Measurements from ENCODE around the gene KATNBL1. TPM values are rescaled to one million over a fixed set of nuclear protein-coding genes. Genes with fewer than 3 reads are reported as not detected.

KATNBL1 gene, protein sequence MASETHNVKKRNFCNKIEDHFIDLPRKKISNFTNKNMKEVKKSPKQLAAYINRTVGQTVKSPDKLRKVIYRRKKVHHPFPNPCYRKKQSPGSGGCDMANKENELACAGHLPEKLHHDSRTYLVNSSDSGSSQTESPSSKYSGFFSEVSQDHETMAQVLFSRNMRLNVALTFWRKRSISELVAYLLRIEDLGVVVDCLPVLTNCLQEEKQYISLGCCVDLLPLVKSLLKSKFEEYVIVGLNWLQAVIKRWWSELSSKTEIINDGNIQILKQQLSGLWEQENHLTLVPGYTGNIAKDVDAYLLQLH
- total RNA-seq, result 10 to 100 TPM; 35.8 to 96.2 (median 74.3) TPM

DNA sequence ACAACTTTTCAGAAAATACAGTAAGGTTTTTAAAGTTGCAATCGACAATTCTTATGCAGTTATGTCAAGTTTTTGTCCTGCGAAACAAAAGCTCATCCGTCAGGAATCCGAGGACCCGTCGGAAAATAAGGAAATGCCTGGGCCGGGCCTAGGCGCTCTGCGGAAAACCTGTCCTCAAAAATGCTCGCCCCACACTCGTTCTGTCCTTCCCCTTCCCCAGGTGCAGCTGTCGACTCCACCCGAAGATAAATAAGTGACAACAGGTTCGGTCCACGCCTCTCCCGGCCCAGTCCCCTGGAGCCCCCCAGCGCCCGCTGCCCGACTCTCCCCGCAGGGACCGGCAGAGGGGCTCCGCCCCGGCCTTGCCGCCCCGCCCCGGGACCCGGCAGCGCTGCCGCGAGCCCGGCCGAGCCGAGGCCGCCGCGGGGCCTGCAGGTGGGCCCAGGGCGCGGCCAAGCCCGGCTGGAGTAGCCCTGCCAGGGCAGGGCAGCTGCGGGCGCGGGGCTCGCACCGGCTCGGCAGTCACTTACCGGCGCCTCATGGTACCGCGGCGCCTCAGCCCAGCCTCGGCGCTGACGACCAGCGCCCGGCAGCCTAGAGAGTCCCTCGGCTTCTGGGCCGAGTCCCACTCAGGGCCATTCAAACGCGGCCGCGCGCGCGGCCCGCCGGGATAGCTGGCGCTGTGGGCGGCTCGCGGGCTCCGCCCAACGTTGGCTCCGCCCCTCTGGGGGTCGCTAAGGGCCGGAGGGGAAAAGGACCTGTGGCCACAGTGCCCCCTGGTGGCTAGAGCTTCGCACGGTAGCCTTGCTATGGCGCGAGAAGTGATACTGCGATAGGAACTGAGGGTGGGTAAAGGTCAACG is at the start of gene KATNBL1:
TSS of gene KATNBL1 (minus strand) at position 676 of the 862 bp plus-strand sequence. CDS start 46,420 bp downstream, outside the sequence.
- peak in 3 of 4 donors; percentile 83 to 86 (median 85) for TF ChIP-seq POLR2A (IDR thresholded peaks at IDR 0.05)
- TF ChIP-seq, protein P1, sequence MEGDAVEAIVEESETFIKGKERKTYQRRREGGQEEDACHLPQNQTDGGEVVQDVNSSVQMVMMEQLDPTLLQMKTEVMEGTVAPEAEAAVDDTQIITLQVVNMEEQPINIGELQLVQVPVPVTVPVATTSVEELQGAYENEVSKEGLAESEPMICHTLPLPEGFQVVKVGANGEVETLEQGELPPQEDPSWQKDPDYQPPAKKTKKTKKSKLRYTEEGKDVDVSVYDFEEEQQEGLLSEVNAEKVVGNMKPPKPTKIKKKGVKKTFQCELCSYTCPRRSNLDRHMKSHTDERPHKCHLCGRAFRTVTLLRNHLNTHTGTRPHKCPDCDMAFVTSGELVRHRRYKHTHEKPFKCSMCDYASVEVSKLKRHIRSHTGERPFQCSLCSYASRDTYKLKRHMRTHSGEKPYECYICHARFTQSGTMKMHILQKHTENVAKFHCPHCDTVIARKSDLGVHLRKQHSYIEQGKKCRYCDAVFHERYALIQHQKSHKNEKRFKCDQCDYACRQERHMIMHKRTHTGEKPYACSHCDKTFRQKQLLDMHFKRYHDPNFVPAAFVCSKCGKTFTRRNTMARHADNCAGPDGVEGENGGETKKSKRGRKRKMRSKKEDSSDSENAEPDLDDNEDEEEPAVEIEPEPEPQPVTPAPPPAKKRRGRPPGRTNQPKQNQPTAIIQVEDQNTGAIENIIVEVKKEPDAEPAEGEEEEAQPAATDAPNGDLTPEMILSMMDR (IDR thresholded peaks at IDR 0.05), result peak; percentile 93 to 97 (median 96)
- H3K4me3 ChIP-seq, result peak within 1 kb of the TSS; percentile 46 to 75 (median 74)
- intact Hi-C loops (cut with DNase I), result loop anchor here (5.0 to 10.0 kb wide), 2 partner anchors 105 to 142 kb away; partner anchors contain the start of genes EMC7 and PGBD4
- peaks cover 0 to 8% (median 0%) of the 10 kb centered on the region in 3 donors for H3K36me3 ChIP-seq
- WGBS, 2 donors, result 0% methylated on average over 13 of the region's 81 CpGs
- H3K27ac ChIP-seq, result peak within 1 kb of the TSS; percentile 88 to 97 (median 94)
- peaks cover 9 to 23% (median 11%) of the 10 kb centered on the region in 3 donors for H3K4me1 ChIP-seq
- no peaks in the 10 kb centered on the region for H3K9me3 ChIP-seq
- peak; percentile 61 for DNase-seq
- no peaks in the 10 kb centered on the region for H3K27me3 ChIP-seq

DNA sequence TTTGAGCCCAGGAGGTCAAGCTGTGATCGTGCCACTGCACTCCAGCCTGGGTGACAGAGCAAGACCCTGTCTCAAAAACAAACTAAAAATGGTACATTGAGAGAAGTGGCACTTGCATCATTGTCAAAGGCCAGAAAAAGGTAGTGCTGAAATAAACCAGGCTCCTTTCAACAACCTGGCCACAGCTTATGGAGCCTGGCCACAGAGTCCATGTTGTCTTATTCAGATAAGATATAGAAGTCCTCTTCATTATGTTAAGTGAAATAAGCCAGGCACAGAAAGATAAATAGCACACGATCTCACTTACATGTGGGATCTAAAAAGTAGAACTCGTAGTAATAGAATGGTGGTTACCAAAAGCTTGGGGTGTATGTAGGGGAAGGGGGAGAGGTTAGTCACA is 49.7 kb upstream of the KATNBL1 start:
- 93 to 97% methylated on average over 3 of the region's 3 CpGs for WGBS, 2 donors
- Histone ChIP-seq H3K27me3 (no peaks in the 10 kb centered on the region), H3K4me1 (no peaks in the 10 kb centered on the region), H3K27ac (no peak overlapping the region), H3K36me3 (peaks cover 0 to 75% (median 7%) of the 10 kb centered on the region in 3 donors), H3K9me3 (no peaks in the 10 kb centered on the region), H3K4me3 (no peak overlapping the region)
- TF ChIP-seq POLR2A (IDR thresholded peaks at IDR 0.05), result no peak
- TF ChIP-seq, protein P1 (IDR thresholded peaks at IDR 0.05), result no peak
- no peak for DNase-seq
- intact Hi-C loops (cut with DNase I), result no loop called here

DNA sequence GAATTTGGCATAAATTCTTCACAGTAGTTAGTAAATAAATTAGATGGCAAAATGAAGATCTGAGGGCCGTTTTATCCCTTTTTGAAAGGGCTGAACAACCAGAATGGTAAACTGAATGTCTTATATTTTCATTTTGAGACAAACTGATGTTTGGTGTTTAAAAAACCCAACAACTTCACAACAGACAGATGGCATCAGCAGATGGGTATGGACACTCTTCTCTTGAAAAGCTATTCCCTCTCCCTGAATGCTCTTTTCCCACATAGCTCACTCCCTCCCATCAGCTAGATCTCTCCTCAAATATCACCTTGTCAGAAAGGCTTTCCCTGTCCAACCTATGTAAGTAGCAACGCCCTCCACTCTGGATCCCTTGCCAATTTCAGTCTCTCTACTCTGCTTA is 48.3 kb upstream of the KATNBL1 start:
- Histone ChIP-seq H3K4me3 (no peak overlapping the region), H3K27ac (no peak overlapping the region), H3K4me1 (no peaks in the 10 kb centered on the region), H3K9me3 (no peaks in the 10 kb centered on the region), H3K27me3 (no peaks in the 10 kb centered on the region), H3K36me3 (peaks cover 0 to 88% (median 16%) of the 10 kb centered on the region in 3 donors)
- TF ChIP-seq, protein P1 (IDR thresholded peaks at IDR 0.05), result no peak
- no peak for TF ChIP-seq POLR2A (IDR thresholded peaks at IDR 0.05)
- WGBS, 2 donors, result 88 to 95% methylated on average over 2 of the region's 2 CpGs
- DNase-seq, result no peak
- intact Hi-C loops (cut with DNase I), result no loop called here

DNA sequence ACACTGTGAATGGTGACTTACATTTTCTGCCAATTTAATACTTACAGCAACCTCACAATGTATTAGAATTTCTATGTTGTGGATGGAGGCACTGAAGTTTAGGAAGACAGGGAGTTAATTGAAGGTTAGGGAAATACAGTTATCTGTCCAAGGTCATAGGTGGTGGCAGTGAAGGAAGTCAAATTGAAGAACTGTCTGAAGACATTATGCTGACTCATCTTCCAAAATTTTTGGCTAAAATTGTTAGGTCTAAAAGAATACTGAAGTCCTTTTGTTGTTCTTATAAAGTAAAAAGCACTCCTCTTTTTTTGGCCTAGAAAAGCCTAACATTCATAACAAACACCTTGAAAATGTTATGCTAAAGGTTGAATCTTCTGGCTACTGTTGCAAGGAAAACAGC is 42.6 kb upstream of the KATNBL1 start:
- Histone ChIP-seq H3K9me3 (no peaks in the 10 kb centered on the region), H3K27me3 (no peaks in the 10 kb centered on the region), H3K36me3 (peaks cover 0 to 100% (median 24%) of the 10 kb centered on the region in 3 donors), H3K4me1 (no peaks in the 10 kb centered on the region), H3K4me3 (no peak overlapping the region), H3K27ac (no peak overlapping the region)
- intact Hi-C loops (cut with DNase I), result no loop called here
- DNase-seq, result no peak
- TF ChIP-seq, protein P1 (IDR thresholded peaks at IDR 0.05), result no peak
- no peak for TF ChIP-seq POLR2A (IDR thresholded peaks at IDR 0.05)

DNA sequence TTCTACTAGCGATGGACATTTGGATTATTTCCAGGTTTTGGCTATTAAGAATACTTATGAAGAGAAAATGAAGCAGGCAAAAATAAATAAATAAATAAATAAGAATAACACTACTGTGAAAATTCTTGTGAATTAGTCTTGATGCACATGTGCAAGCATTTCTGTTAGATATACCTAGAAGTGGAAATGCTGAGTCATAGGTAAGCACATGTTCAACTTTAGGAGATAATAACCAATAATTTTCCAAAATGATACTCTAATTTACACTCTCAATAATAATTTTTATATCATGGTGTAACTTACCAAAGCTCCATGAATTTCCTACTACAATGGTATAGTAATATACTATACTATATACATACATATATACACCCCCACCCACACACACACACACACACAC is 38.3 kb upstream of the KATNBL1 start:
- intact Hi-C loops (cut with DNase I), result loop anchor here (5.0 kb wide), 1 partner anchor 59 kb away; no protein-coding TSS in a partner anchor
- DNase-seq, result no peak
- Histone ChIP-seq H3K27ac (no peak overlapping the region), H3K36me3 (peaks cover 0 to 100% (median 23%) of the 10 kb centered on the region in 3 donors), H3K4me1 (no peaks in the 10 kb centered on the region), H3K27me3 (no peaks in the 10 kb centered on the region), H3K9me3 (no peaks in the 10 kb centered on the region), H3K4me3 (no peak overlapping the region)
- TF ChIP-seq, protein P1 (IDR thresholded peaks at IDR 0.05), result no peak
- TF ChIP-seq POLR2A (IDR thresholded peaks at IDR 0.05), result no peak
- WGBS, 2 donors, result 84 to 100% methylated on average over 1 of the region's 1 CpG

All from esophagus squamous epithelium (tissue), 5 donors.